ENCODE data around the gene ADPRHL1.

GRCh38 chr13:113357529-113357928 lies 95.8 kb downstream of the ADPRHL1 start:
- TF ChIP-seq CTCF (IDR thresholded peaks at IDR 0.05) (no peak), ZFX (IDR thresholded peaks at IDR 0.05; ENCODE audit: borderline replicate concordance) (no peak)

Data from 22Rv1 (cell line).